HEK293T (cell line): ENCODE data around the gene FAXDC2.
"Not testable (repeated sequence)": the region's sequence is repeated elsewhere in the genome, so short reads cannot be mapped to it uniquely, and the experiment has no call there.

Source experiments
- CTCF ChIA-PET: fragments of 350-600 bp; formaldehyde crosslinking; extraction: SDS; loops from one replicate; lab custom pipeline; 2021; ENCODE audit warnings: antibody characterized with exemption, inconsistent platforms; lab: Yijun Ruan, JAX
- POLR2A ChIA-PET: fragments of 350-600 bp; formaldehyde crosslinking; extraction: SDS; loops from one replicate; lab custom pipeline; 2020; ENCODE audit warnings: antibody characterized with exemption, inconsistent platforms; lab: Yijun Ruan, JAX
- DNase-seq: peaks from one replicate; pipeline ENCODE4 v3.0.0; 2012; ENCODE audit warnings: mixed read lengths; ENCODE audit errors: extremely low spot score
- ARNT ChIP-seq: fragments of 450-650 bp; IDR thresholded peaks from 2 replicates; pipeline ENCODE4 v1.6.1; 2017; ENCODE audit warnings: mild to moderate bottlenecking
- BHLHE40 ChIP-seq: fragments of 450-650 bp; IDR thresholded peaks from 2 replicates; pipeline ENCODE4 v1.6.1; 2016; ENCODE audit warnings: mild to moderate bottlenecking, moderate library complexity, borderline replicate concordance
- CTBP1 ChIP-seq: fragments of 450-650 bp; IDR thresholded peaks from 2 replicates; pipeline ENCODE4 v1.6.1; 2016; ENCODE audit warnings: borderline replicate concordance
- ELF4 ChIP-seq: fragments of 450-650 bp; IDR thresholded peaks from 2 replicates; pipeline ENCODE4 v1.6.1; 2017; ENCODE audit warnings: antibody characterized with exemption
- FOXA1 ChIP-seq: fragments of 450-650 bp; IDR thresholded peaks from 2 replicates; pipeline ENCODE4 v1.6.1; 2016; ENCODE audit warnings: mild to moderate bottlenecking
- FOXK2 ChIP-seq: fragments of 450-650 bp; IDR thresholded peaks from 2 replicates; pipeline ENCODE4 v1.6.1; 2016; ENCODE audit warnings: mild to moderate bottlenecking
- FOXM1 ChIP-seq: fragments of 450-650 bp; IDR thresholded peaks from 2 replicates; pipeline ENCODE4 v1.6.1; 2017; ENCODE audit warnings: mild to moderate bottlenecking, borderline replicate concordance
- HDGF ChIP-seq: fragments of 450-650 bp; IDR thresholded peaks from 2 replicates; pipeline ENCODE4 v1.6.1; 2017; ENCODE audit warnings: antibody characterized with exemption, borderline replicate concordance
- L3MBTL2 ChIP-seq: fragments of 450-650 bp; conservative IDR thresholded peaks from 2 replicates; pipeline ENCODE4 v1.6.1; 2016; ENCODE audit warnings: mild to moderate bottlenecking
- LEF1 ChIP-seq: fragments of 450-650 bp; IDR thresholded peaks from 2 replicates; pipeline ENCODE4 v1.6.1; 2017; ENCODE audit warnings: mild to moderate bottlenecking, borderline replicate concordance
- NFRKB ChIP-seq: fragments of 450-650 bp; IDR thresholded peaks from 2 replicates; pipeline ENCODE4 v1.6.1; 2016; ENCODE audit warnings: mild to moderate bottlenecking, moderate library complexity
- PKNOX1 ChIP-seq: fragments of 450-650 bp; IDR thresholded peaks from 2 replicates; pipeline ENCODE4 v1.6.1; 2016
- SP1 ChIP-seq: fragments of 450-650 bp; IDR thresholded peaks from 2 replicates; pipeline ENCODE4 v1.6.1; 2017
- SUZ12 ChIP-seq: fragments of 450-650 bp; IDR thresholded peaks from 2 replicates; pipeline ENCODE4 v1.6.1; 2016; ENCODE audit warnings: mild to moderate bottlenecking
- TARDBP ChIP-seq: fragments of 450-650 bp; IDR thresholded peaks from 2 replicates; pipeline ENCODE4 v1.6.1; 2016
- ZNF384 ChIP-seq: fragments of 450-650 bp; IDR thresholded peaks from 2 replicates; pipeline ENCODE4 v1.6.1; 2016

The FAXDC2 gene

GRCh38 chr5:154824070-154824469 is 26.3 kb downstream of the FAXDC2 start:
- CTCF ChIA-PET = no interaction called here
- DNase-seq = no peak
- TF ChIP-seq NFRKB (no peak), FOXK2 (no peak), FOXA1 (no peak), SUZ12 (no peak), TARDBP (no peak), BHLHE40 (no peak), CTBP1 (no peak), L3MBTL2 (no peak)
- POLR2A ChIA-PET = no interaction called here

- CTCF ChIA-PET = no interaction called here
- POLR2A ChIA-PET = no interaction called here
- no peak for DNase-seq
- TF ChIP-seq BHLHE40 (no peak), FOXM1 (no peak), TARDBP (no peak), L3MBTL2 (no peak), NFRKB (no peak), FOXA1 (no peak), PKNOX1 (no peak)
Observed at GRCh38 chr5:154823605-154824004, 26.8 kb downstream of the FAXDC2 start.

- POLR2A ChIA-PET = interaction anchor here (1.7 kb wide), 1 partner anchor 34 kb away, joined by 4 read pairs; no protein-coding TSS in a partner anchor
Observed at GRCh38 chr5:154822896-154823295, 27.5 kb downstream of the FAXDC2 start.

GRCh38 chr5:154820383-154820782 is 30.0 kb downstream of the FAXDC2 start:
- ChIA-PET CTCF (no interaction called here), POLR2A (interaction anchor here (1.1 kb wide), 1 partner anchor 37 kb away, joined by 3 read pairs; no protein-coding TSS in a partner anchor)
- no peak for DNase-seq
- no peak for TF ChIP-seq ELF4
- TF ChIP-seq FOXA1 = no peak
- TF ChIP-seq PKNOX1 = no peak
- no peak for TF ChIP-seq HDGF
- no peak for TF ChIP-seq ARNT
- no peak for TF ChIP-seq L3MBTL2
- no peak for TF ChIP-seq SP1
- TF ChIP-seq FOXK2 = no peak
- no peak for TF ChIP-seq LEF1
- TF ChIP-seq CTBP1 = no peak
- no peak for TF ChIP-seq TARDBP
- no peak for TF ChIP-seq NFRKB
- TF ChIP-seq ZNF384 = no peak
- TF ChIP-seq FOXM1 = no peak
- TF ChIP-seq BHLHE40 = no peak
- TF ChIP-seq SUZ12 = no peak

More at GRCh38 chr5:154822896-154823295, 27.5 kb downstream of the FAXDC2 start:
- CTCF ChIA-PET, DNase-seq: not testable (repeated sequence)

GRCh38 chr5:154819546-154819945 is 30.9 kb downstream of the FAXDC2 start:
- TF ChIP-seq SUZ12 = no peak
- ChIA-PET CTCF (no interaction called here), POLR2A (interaction anchor here (0.8 kb wide), 1 partner anchor 38 kb away, joined by 4 read pairs; no protein-coding TSS in a partner anchor)
- no peak for DNase-seq

- TF ChIP-seq ELF4 = no peak
- no peak for TF ChIP-seq ARNT
- no peak for TF ChIP-seq BHLHE40
- TF ChIP-seq NFRKB = no peak
- no peak for TF ChIP-seq LEF1
- no peak for TF ChIP-seq FOXK2
- CTCF ChIA-PET = no interaction called here
- DNase-seq = no peak
- POLR2A ChIA-PET = no interaction called here
Observed at GRCh38 chr5:154818471-154819116, 31.8 kb downstream of the FAXDC2 start.

GRCh38 chr5:154817815-154818214 is 32.6 kb downstream of the FAXDC2 start:
- no peak for TF ChIP-seq LEF1
- TF ChIP-seq ELF4 = no peak
- TF ChIP-seq SUZ12 = no peak
- TF ChIP-seq L3MBTL2 = no peak
- no peak for TF ChIP-seq FOXA1
- TF ChIP-seq NFRKB = no peak
- no peak for TF ChIP-seq HDGF
- TF ChIP-seq PKNOX1 = no peak
- TF ChIP-seq TARDBP = no peak
- TF ChIP-seq ZNF384 = no peak
- no peak for TF ChIP-seq FOXM1
- no peak for TF ChIP-seq BHLHE40
- TF ChIP-seq FOXK2 = no peak
- no peak for TF ChIP-seq CTBP1
- TF ChIP-seq ARNT = no peak
- no peak for TF ChIP-seq SP1
- ChIA-PET POLR2A (no interaction called here), CTCF (no interaction called here)
- no peak for DNase-seq
